ENCODE results near the gene SLC25A39.

GRCh38 chr17:44362459-44362948 is 37.9 kb upstream of the SLC25A39 start:
- TF ChIP-seq CTCF (IDR thresholded peaks at IDR 0.05; ENCODE audit: poor library complexity) (no peak), EZH2phosphoT487 (IDR thresholded peaks at IDR 0.05; ENCODE audit: low read depth, severe bottlenecking, unreplicated experiment) (no peak)
